ENCODE data around the gene NXT1.

The NXT1 gene

DNA sequence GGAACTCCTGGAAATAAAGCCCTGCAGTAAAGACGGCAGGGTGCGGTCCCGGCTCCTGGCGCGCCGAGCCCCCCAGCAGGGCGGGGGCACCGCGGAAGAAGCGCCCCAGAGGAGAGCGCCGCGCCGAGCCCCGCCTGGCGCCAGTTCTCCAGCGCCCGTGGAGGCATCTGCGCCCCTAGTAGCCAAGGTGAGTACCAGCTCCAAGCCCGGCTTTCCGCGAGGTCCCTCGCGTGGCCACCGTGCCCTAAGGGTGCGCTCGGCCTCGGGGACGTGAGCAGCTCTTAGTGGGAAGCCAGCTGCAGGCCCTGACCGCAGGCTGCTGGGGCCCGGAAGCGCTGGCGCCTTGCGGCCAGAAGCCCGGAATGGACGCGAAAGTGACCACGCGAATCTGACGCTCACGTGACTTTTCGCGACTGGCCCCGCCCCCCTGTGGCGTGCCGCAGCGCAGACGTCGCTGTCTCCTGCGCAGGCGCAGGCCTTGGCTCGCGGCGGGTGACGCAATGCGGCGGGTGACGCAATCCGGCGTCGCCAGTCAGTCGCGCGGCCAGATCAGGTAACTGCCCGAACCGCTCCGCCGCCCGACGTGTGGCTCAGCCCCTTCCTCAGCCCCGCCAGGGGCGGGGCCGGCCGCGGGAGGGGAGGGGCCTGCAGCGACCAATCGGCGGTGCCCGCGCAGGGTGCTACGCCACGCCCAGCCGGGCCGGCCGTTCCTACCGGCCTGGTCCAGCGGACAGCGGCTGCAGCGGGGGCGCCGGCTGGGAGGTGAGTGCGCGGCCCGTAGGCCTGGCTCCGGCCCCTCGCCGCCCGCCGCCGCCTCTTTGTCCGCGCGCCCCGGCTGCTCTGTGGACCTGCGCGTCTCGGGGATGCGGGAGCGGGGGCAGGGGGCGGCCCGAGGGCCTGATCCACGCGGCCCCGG lies 11.1 kb downstream of the NXT1 start, which contains the start of gene GZF1:
Gene GZF1 (plus strand): TSS at position 707 of the 916 bp plus-strand sequence. CDS start 2,202 bp downstream, outside the sequence.
- DNase-seq: peak; percentile 95

DNA sequence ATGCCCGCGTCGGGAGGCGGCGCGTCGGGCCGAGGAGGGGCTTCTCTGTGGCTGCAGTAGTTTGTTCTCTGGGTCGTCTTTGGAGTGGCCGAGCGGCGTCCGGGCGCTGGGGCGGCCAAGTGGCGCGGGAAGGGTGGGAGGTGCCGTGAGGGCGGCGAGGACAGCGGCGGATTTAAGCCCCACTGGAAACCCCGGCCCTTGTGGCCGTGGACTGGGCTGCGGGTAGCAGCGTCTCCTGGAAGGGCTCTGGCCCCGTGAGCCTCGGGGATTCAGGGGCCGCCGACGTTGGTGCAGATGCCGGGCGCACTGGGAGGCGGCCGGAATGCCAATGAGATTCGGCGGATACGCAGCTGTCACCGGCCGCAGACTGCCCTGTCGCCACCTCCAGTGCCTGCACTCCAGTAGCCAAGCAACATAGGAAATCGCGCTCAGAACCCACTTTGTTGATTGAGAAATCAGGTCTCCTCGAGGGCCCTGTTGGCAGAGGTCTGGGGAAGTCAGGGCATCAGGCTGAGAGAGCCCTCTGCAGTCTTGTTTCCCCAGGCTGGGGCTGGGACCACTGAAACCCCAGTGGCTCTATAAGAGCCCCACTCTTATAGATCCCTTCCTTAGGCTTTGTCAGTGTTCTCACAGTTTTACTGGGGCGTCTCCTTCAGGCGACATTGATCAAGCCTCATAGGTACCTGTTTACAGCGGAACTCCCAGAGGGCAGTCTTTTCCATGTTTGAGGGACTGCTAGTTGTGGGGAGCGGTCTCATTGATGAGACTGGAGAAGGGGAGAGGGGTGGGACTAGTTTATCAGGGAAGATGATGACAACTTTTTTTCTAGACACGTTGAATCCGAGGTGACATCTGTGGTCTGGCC lies 12.0 kb downstream of the NXT1 start:
- DNase-seq: no peak

DNA sequence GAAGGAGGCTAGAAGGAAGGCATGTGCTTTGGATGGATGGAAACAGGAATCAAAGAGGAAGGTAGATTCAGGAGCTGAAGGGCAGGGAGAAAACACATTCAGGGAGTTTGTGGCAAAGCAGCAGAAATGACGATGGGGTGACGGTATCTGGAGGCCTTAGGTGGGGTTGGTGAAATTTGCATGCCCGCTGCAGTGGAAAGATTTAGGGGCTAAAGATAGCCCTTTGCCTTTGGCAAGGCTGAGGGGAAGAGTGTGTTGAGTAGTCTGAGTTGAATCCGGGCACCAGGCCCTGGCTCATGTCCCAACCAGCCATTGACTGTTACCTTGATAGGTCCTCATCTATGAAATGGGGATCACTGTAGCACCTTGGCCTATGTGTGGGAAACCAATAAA lies 12.7 kb downstream of the NXT1 start:
- DNase-seq: no peak

DNA sequence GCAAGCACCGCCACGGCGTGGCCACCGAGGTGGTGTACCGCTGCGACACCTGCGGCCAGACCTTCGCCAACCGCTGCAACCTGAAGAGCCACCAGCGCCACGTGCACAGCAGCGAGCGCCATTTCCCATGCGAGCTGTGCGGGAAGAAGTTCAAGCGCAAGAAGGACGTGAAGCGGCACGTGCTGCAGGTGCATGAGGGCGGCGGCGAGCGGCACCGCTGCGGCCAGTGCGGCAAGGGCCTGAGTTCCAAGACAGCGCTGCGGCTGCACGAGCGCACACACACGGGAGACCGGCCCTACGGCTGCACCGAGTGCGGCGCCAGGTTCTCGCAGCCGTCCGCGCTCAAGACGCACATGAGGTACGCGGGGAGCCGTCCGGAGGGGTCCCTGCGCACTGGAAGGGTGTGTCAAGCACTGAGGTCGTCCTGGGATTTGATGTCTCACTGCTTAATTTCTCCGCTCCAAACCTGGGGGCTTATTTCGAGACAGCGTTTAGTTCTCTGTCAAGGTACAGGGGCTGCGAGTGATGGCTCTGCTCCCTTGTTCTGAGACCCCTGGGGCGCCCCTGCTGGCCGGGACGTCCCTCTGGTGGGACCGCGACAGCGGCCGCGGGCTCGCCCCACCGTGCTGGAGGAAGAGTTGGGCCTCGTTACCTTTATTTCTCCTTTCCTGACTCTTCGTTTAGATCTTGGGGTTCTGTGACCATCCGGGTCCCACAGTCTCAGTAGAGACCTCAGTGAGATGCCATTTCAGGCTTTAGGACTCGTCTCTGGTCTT lies 15.0 kb downstream of the NXT1 start:
- no peak for DNase-seq

DNA sequence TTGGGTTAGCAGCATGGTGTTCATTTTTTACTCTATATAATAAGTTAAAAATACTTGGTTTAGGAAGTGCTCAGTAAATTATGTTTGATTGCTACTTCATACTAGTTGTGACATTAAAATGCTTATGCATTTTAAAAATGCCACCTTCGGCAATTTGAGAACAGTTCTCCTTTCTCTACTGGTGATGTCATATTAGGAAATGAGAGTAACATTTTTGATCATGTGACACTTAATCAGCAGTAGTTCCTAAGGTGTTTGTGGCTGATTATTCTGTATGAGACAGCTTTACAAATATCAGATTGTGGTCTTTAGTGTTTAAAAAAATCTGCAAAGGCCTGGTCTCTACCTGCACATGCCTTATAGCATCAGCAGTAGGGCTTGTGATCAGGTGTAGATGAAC lies 15.8 kb downstream of the NXT1 start:
- DNase-seq: no peak

DNA sequence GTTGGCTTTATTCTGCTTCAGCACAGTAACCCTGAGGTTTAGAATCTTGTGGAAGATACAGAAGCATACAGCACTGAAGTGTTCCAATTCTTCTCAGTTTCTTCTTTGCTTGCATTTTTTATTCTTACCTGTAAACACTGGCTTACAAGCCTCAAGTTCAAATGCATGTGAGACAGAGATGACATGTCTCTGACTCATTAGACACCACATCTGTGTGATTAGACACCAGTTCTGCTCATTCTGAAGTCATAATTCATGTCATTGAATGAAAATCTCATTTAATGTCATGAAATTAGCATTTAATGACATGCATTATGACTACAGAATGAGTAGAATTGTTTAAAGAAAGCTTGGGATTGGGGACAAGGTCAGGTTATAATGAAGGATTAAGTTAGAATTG lies 17.2 kb downstream of the NXT1 start:
- DNase-seq: no peak

DNA sequence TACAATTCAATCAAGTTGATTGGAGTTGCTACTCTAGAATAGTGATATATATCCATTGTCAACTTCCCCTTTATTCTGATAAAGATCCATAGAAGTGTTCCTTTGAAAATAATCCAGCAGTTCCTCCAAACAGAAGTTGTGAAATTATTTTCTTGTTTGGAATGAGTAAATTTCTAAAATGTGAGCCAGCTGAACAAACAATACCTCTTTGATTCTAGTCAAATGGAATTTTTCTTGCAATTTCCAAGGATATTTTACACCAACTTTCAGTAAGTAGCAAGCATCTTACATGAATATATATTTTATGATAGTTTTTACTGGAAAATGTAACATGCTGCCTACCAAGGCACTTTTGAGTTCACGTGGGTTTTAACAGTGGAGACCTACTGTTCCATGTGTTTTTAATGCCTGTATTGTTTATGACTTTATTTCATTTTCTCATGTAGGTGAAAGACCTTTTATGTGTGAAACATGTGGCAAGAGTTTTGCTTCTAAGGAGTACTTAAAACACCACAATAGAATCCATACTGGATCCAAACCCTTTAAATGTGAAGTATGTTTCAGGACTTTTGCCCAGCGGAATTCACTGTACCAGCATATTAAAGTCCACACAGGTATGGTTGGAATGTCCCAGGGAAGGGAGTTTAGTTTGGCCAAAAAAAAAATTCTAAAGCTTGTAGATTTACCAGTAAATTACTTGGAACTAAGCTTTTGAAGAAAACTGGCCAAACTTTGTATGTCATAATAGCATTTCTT lies 17.9 kb downstream of the NXT1 start:
- DNase-seq: no peak

DNA sequence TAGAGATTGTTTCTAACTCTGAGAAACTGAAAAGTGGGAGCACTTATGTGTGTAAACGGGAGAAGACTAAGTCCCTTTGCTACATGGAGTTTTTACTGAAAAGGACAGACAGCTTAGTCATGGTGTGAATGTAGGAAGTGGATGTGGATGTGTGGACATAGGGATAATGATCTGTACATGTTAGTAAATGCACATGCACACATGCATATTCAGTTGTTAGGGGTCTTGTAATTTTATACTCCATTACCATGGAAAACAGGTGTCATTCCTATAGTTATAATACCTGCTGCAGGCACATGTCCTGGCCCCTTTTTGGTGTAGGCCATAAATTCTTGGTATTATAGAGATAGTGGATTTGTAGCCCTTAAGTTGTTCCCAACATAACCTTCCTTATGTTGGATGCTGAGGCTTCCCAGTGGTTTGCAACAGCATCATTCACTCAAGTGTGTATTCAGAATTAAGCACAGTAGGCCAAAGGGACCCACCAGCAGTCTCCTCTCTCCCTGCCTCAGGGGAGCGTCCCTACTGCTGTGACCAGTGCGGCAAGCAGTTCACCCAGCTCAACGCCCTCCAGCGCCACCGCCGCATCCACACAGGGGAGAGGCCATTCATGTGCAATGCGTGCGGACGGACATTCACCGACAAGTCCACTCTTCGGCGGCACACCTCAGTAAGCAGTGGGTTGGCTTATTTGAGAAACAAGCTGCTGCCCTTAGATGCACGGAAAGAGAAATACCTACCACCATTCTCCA lies 18.7 kb downstream of the NXT1 start:
- DNase-seq: no peak

DNA sequence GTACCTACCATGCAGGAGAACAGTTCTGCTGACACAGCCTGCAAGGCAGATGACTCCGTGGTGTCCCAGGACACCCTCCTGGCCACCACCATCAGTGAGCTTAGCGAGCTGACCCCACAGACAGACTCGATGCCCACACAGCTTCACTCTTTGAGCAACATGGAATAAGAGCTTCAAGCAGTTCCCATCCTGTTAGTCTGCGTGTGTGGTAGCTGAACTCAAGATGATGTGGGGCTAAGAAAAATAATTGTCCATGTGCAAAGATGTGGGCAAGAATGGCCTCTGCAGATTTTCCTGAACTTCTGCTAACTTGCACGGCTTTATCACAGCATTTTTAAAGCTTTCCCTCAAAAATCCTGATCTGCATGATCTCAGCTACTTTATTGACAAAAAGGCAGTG lies 19.7 kb downstream of the NXT1 start:
- DNase-seq: no peak

DNA sequence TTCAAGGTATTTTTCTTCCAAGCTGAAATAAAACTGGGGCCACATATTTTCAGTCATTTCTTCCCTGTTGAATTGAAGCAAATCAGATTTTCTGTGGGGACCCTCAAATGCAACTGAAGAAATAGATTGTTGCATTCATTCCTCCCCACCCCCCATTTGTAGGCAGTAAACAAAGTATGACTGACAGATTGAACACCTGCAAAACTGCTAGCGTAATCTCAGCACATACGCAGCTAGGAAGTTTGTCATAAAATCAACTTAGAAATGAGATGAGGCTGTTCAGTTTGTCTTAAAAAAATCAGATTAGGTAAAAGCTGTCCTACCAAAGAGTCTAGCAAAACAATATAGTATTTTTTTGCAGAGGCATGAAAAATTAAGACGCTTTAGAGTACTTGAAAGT lies 20.3 kb downstream of the NXT1 start:
- no peak for DNase-seq

DNA sequence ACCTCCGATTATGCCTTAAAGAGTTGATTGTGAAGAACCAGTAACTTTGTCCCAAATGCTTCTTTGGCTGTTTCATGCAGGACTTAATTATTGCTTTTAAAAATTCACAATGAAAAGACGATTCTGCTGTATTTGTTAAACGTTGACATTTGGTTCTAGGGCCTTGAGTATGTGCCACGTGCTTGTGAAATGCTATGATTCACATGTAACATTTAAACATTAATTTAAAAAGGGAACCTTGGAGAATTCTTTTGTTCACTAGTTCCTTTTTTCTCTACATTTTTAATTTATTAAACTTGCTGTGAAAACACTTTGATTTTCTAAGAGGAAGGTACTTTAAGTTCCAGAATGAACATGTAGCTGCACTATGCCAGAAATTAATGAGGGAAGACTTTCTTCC lies 20.9 kb downstream of the NXT1 start:
- no peak for DNase-seq

DNA sequence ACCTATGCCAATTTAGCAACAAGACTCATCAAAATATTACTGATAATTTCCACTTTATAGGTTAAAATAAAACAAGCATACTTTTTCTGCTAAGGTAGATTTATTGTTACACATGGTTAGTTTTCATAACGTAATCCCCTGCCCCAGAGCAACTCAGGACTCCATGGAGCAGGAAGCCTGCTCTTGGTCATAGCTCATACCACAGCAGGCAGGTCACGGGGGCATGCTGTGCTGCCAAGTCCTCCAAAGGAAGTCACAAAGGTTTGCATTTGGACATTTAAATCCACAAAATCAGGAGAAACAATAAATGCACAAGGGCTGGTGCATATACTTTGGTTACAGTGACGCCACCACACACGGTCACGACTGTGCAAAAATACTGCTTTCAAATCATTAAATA lies 23.9 kb downstream of the NXT1 start:
- no peak for DNase-seq

DNA sequence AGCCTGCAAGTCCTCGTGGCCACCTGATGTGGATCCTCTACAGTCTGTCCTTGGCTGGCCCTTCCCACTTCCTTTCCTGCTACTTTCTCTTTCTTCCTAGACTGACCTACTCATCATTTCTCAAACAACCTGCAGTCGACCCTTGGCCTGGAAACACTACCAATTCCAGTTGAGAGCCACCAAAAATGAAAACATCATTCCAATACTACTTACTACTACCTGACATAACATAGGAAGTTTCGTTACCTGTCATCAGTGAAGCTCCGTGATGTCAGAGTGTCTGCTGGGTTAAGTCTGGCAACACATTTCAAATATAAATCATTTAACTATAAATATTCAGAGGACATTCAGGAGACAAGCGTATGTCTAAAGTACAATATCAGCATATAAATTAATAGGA lies 25.2 kb downstream of the NXT1 start:
- DNase-seq: no peak

DNA sequence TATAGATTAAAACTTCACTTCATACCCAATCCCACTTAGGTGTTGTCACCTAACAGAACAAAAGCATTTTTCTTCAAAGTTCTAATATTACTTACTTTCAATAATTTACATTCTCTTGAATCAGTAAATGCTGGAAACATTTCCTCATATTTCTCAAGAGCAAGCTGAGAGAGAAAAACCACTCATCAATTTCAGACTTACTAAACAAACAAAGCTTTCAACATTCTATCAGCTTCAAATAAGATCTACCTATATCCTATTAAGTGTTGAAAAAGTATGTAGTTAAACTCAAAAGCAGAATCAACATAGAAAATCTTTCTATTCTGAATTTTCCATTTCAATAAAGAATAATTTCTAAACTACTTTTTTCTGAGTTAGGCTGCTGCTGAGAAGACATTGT lies 29.2 kb downstream of the NXT1 start:
- DNase-seq: no peak

DNA sequence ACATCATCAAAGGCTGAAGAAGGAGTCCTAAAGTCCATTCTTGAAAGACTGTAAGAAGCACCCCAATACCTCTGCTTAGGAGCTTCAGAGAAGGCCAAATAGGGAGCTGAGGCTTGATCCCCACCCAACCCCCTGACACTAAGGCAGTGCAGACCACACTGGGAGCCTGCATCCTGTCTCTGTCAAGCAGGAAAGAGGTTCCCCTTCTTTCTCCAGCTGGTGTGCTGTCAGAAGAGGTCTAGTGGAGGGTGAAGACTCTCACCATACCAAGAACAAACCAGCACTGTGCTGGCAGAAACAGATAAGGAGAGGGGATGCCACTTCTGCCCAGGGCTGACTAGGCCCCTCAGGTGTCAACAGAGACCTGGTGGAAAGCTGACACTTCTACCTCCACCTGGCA lies 31.3 kb downstream of the NXT1 start:
- DNase-seq: no peak

DNA sequence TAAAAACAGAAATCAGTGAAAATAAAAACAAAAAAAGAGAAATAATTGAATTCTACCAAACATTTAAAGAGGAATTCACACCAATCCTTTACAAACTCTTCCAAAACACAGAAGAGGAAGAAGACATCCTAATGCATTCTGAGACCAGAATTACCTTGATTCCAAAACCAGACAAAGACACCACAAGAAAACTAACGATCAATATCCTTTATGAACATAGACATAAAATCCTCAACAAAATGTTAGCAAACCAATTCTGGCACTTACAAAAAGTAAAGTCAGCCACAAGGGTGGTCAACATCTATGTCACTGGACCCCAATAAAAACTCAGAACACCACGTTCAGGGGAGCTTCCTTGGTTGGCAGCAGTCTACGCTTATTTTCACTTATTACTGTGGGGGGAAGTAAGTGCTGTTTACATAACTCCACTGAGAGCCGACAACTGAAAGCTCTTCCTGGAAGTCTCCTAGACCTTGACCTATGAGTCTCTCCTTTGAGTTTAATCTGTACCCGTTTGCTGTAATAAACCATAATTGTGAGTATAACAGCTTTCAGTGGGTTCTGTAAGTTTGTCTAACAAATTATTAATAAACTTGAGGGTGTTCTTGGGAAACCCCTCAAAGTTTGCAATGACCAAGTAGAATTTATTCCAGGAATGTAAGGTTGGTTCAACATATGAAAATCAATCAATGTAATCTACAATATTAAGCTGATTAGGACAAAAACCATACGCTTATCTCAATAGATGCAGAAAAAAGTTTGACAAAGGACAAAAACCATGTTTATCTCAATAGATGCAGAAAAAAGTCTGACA lies 35.9 kb downstream of the NXT1 start:
- no peak for DNase-seq

DNA sequence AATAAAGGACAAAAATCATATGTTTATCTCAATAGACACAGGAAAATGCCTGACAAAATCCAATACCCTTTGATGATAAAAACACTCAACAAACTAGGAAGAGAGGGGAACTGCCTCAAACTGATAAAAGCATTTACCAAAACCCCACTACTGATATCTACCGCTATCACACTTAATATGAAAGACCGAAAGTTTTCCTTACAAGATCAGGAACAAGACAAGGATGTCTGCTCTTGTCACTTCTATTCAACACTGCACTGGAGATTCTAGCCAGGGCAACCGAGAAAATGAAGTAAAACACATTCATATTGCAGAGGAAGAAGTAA lies 36.5 kb downstream of the NXT1 start:
- DNase-seq: no peak

DNA sequence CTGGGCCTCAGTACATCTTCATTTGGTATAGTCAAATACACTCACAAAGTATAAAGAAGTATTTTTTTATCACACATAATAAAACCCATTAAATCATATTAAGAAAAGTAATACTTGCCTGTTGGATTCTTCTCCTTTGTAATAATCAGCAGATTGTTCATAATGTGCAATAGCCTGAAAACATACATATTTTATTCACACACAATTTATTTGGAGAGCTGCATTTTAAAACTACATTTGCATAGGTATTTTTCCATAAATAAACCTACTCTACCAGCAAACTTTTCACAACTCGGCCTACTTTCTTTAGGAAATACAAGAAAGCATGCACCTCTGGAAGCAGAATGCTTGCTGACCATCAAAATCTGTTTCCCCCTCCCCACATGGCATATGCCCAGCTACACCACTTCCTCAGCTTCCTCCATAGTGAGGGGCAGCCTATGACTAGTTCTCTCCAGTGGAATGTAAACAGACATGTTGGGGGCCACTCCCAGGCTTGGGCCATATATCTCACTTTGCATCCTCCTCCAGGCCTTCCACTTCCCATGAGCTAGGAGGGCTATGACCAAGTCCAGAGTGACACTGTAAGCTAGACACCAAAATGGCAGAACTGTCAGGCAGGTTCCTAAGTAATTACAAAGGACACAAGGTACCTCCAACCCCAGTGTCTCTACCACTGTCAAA lies 39.6 kb downstream of the NXT1 start:
- DNase-seq: no peak

DNA sequence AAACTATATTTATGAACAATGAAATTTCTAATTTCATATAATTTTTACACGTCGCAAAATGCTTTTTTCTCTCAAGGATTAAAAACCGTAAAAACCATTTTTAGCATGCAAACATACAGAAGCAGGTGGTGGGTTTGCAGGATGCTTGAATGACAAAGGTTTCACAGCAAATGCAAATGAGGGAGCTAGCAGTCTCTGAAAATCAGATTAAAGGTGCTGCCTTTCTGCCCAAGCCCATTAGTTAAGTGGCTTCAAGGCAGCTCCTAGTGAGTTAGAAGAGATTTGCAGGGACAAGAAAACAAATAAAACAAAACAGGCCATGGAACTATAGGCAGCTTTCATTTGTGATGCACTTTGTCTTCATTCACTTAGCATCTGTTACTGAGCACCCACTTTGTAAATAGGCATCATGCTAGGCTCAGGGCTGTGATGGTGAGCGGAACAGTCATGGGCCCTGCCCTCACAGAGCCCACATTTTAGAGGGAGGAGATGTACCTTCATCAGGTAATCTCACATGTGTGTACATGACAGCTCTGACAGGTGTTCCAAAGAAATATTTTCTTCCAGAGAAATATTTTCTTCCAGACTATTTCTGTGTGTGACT lies 41.2 kb downstream of the NXT1 start:
- DNase-seq: no peak
